SU-DHL-6 (cell line): ENCODE results near the gene CHD6.

Experiments
- H2AFZ ChIP-seq: fragments of 200-600 bp; sonication (generic); 2 replicates; pipeline ENCODE4 v1.6.1; 2014; ENCODE audit warnings: low read depth, mild to moderate bottlenecking, moderate library complexity, mixed read lengths, antibody characterized with exemption, low read length; ENCODE audit not compliant: severe bottlenecking
- H3F3A ChIP-seq: fragments of 200-600 bp; shearing (Covaris generic); 2 replicates; pipeline ENCODE4 v1.6.0; 2016; ENCODE audit warnings: antibody characterized with exemption, mild to moderate bottlenecking; ENCODE audit not compliant: insufficient read depth
- H3K27ac ChIP-seq: fragments of 200-600 bp; sonication (generic); 2 replicates; pipeline ENCODE4 v1.5.1; 2016; ENCODE audit warnings: low read depth, mild to moderate bottlenecking, low read length, moderate library complexity, mixed read lengths
- H3K27me3 ChIP-seq: fragments of 200-600 bp; sonication (generic), shearing (Covaris generic); 2 replicates; pipeline ENCODE4 v1.6.0; 2014; ENCODE audit warnings: mild to moderate bottlenecking, low read length
- H3K36me3 ChIP-seq: fragments of 200-600 bp; sonication (generic); 2 replicates; pipeline ENCODE4 v1.6.1; 2014; ENCODE audit warnings: mild to moderate bottlenecking, low read length, mixed read lengths
- H3K4me2 ChIP-seq: fragments of 300-600, 200-600 bp; shearing (Covaris generic), sonication (generic); 2 replicates; pipeline ENCODE4 v1.6.0; 2014; ENCODE audit warnings: low read length, low read depth, mild to moderate bottlenecking; ENCODE audit not compliant: poor library complexity, severe bottlenecking
- H3K4me3 ChIP-seq: fragments of 200-600 bp; sonication (generic); 2 replicates; pipeline ENCODE4 v1.5.1; 2014; ENCODE audit warnings: antibody characterized with exemption, low read length, mild to moderate bottlenecking, mixed read lengths; ENCODE audit not compliant: insufficient read depth, poor library complexity, severe bottlenecking
- H3K79me2 ChIP-seq: fragments of 200-600 bp; sonication (generic); 2 replicates; pipeline ENCODE4 v1.6.1; 2014; ENCODE audit warnings: mild to moderate bottlenecking, low read length, moderate library complexity; ENCODE audit not compliant: insufficient read depth
- H3K9ac ChIP-seq: fragments of 200-600 bp; sonication (generic); 2 replicates; pipeline ENCODE4 v1.7.0; 2014; ENCODE audit warnings: mild to moderate bottlenecking, low read length
- H3K9me2 ChIP-seq: fragments of 200-600 bp; sonication (generic); replicated peaks from 2 replicates; pipeline ENCODE4 v1.6.1; 2014; ENCODE audit warnings: low read length; ENCODE audit not compliant: insufficient read depth
- H3K9me3 ChIP-seq: fragments of 200-600 bp; sonication (generic); 2 replicates; pipeline ENCODE4 v1.6.1; 2014; ENCODE audit warnings: low read length, mixed read lengths; ENCODE audit not compliant: insufficient read depth
- H4K20me1 ChIP-seq: fragments of 200-600 bp; sonication (generic); 2 replicates; pipeline ENCODE4 v1.6.1; 2014; ENCODE audit warnings: low read depth, mild to moderate bottlenecking, antibody characterized with exemption, low read length, moderate library complexity, mixed read lengths
- EZH2phosphoT487 ChIP-seq: fragments of 200-600 bp; sonication (generic), shearing (Covaris generic); conservative IDR thresholded peaks from 2 replicates; pipeline ENCODE4 v1.6.1; 2018; ENCODE audit warnings: mild to moderate bottlenecking, antibody characterized with exemption, low read length, moderate library complexity, mixed read lengths
- TF ChIP-seq, protein P1 (sequence below): fragments of 200-600 bp; sonication (generic); IDR thresholded peaks from one replicate; pipeline ENCODE4 v1.5.1; 2017; ENCODE audit warnings: antibody characterized with exemption, mild to moderate bottlenecking, low read length, moderate library complexity; ENCODE audit not compliant: insufficient read depth, poor library complexity, severe bottlenecking

The CHD6 gene

DNA sequence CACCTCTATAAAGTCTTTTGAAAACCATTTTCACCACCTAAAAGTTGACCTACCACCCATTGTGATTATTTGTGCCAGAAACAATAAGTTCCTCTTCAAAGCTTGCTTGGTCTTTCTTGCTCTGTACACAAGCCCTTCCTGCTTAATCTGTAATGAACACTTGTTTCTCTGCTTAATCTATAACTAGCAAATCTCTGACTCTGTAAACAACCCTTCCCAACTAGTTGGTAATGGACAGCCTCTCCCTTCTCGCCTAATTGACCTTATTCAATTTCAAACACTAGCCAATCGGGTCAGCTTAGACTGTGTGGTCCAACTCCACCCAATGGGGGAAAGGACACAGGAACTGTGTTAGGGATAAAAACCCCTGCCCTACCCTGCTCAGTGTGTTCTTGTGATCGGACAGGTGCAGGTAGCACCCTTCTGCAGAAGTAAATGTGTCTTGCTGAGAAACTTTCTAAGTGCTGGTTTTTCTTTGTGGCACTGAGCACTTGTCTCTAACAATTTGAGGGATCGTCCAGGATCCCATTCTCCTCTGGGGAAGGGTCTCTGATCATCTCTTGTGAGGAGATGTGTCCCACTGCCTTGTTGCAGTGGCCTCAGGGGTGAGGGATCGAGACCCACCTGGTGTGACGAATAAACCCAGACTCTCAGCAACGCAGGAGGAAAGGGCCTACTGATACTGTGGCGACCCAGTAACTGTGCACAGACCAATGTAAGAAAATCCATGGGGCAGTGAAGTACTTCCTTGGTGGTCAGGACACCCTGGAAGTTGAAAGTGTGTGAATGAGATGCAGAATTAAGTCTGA, 23.5 kb downstream of the CHD6 start:
- Histone ChIP-seq H4K20me1 (no peaks in the 10 kb centered on the region), H3F3A (no peaks in the 10 kb centered on the region), H3K9ac (no peak overlapping the region), H2AFZ (no peak overlapping the region), H3K4me3 (no peak overlapping the region), H3K36me3 (no peaks in the 10 kb centered on the region), H3K27ac (no peak overlapping the region), H3K27me3 (no peaks in the 10 kb centered on the region), H3K9me3 (peaks cover 17% of the 10 kb centered on the region; the same call in 1 of the 2 replicates), H3K79me2 (peaks cover 54% of the 10 kb centered on the region), H3K4me2 (no peak overlapping the region), H3K9me2 (no peaks in the 10 kb centered on the region)
- TF ChIP-seq, protein P1, sequence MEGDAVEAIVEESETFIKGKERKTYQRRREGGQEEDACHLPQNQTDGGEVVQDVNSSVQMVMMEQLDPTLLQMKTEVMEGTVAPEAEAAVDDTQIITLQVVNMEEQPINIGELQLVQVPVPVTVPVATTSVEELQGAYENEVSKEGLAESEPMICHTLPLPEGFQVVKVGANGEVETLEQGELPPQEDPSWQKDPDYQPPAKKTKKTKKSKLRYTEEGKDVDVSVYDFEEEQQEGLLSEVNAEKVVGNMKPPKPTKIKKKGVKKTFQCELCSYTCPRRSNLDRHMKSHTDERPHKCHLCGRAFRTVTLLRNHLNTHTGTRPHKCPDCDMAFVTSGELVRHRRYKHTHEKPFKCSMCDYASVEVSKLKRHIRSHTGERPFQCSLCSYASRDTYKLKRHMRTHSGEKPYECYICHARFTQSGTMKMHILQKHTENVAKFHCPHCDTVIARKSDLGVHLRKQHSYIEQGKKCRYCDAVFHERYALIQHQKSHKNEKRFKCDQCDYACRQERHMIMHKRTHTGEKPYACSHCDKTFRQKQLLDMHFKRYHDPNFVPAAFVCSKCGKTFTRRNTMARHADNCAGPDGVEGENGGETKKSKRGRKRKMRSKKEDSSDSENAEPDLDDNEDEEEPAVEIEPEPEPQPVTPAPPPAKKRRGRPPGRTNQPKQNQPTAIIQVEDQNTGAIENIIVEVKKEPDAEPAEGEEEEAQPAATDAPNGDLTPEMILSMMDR: no peak
- no peak for TF ChIP-seq EZH2phosphoT487

DNA sequence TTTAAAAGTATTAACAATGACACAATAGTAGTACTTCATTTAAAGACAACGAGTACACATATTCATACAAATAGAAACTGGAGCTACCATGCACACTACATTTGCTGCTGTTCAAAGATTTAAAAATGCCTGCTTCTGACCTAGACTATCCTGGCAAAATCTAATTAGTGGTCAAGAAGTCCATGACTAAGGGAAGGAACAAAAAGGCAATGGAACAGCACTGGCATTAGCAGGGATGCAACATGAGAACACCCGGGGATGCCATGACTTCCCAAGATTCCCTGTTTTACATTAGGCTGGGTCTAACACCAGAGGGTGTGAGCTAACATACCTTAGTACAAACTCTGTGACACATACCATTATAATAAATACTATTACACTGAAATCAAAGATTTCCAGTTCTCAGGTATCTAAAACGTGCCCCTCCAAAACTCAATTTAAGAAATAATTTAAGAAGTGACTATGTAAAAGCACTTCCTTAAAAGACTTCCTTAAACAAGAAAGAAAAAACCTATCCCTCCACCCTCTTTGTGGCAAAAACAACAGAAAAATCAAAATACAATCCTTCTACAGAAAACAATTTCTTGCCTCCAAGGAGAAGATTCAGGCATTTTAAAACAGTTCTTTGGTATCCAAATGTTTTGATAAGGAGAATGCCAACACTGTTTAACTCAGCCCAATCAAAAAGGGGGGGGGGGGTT, 25.5 kb downstream of the CHD6 start:
- Histone ChIP-seq H3K36me3 (no peaks in the 10 kb centered on the region), H3K4me3 (no peak overlapping the region), H2AFZ (no peak overlapping the region), H3K27me3 (no peaks in the 10 kb centered on the region), H4K20me1 (no peaks in the 10 kb centered on the region), H3K9ac (no peak overlapping the region), H3K4me2 (no peak overlapping the region), H3K79me2 (peaks cover 35% of the 10 kb centered on the region; the same call in 1 of the 2 replicates), H3F3A (no peaks in the 10 kb centered on the region), H3K9me3 (peaks cover 6% of the 10 kb centered on the region; the same call in 1 of the 2 replicates), H3K9me2 (no peaks in the 10 kb centered on the region), H3K27ac (no peak overlapping the region)
- no peak for TF ChIP-seq EZH2phosphoT487
- TF ChIP-seq, protein P1: no peak

DNA sequence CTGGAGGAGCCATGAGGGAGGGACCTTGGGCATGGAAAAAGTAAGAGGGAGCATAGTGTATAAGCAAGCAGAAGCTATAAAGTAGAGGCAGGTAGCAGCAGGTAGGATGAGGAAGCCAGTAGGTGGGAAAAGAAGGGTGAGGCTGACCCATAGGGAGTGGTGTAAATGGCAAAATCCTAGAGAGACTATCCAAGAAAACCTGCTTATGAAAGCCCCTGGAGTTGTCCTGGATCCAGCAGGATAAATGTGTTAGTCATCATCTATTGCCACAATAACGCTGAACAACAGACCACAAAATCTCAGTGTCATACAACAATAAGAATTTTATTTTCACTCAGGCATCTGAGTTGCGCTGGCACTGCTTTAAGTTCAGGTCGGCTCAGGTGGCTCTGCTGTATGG, 30.2 kb downstream of the CHD6 start:
- Histone ChIP-seq H3K4me3 (no peak overlapping the region), H3K79me2 (peaks cover 28% of the 10 kb centered on the region), H3F3A (no peaks in the 10 kb centered on the region), H3K27ac (no peak overlapping the region), H3K9ac (no peak overlapping the region), H3K9me2 (no peaks in the 10 kb centered on the region), H2AFZ (no peak overlapping the region), H3K27me3 (no peaks in the 10 kb centered on the region), H4K20me1 (peaks cover 15% of the 10 kb centered on the region; the same call in 1 of the 2 replicates), H3K4me2 (no peak overlapping the region), H3K9me3 (no peaks in the 10 kb centered on the region; the same call in 1 of the 2 replicates), H3K36me3 (no peaks in the 10 kb centered on the region; the same call in 1 of the 2 replicates)
- TF ChIP-seq EZH2phosphoT487: no peak
- TF ChIP-seq, protein P1: no peak
